HG03565 (cell line): ENCODE measurements around the gene COX17.

Source experiments
- ATAC-seq: cut with Tn5 transposase; IDR thresholded peaks from one replicate; pipeline ENCODE4 v1.9.1; 2021; ENCODE audit warnings: mild to moderate bottlenecking, moderate library complexity; ENCODE audit not compliant: unreplicated experiment

Gene COX17

GRCh38 chr3:119675188-119675874 is 1.9 kb downstream of the COX17 start:
- ATAC-seq: no peak

GRCh38 chr3:119673875-119674274 is 3.3 kb downstream of the COX17 start:
- no peak for ATAC-seq

GRCh38 chr3:119672776-119673175 is 4.4 kb downstream of the COX17 start:
- ATAC-seq: no peak

DNA sequence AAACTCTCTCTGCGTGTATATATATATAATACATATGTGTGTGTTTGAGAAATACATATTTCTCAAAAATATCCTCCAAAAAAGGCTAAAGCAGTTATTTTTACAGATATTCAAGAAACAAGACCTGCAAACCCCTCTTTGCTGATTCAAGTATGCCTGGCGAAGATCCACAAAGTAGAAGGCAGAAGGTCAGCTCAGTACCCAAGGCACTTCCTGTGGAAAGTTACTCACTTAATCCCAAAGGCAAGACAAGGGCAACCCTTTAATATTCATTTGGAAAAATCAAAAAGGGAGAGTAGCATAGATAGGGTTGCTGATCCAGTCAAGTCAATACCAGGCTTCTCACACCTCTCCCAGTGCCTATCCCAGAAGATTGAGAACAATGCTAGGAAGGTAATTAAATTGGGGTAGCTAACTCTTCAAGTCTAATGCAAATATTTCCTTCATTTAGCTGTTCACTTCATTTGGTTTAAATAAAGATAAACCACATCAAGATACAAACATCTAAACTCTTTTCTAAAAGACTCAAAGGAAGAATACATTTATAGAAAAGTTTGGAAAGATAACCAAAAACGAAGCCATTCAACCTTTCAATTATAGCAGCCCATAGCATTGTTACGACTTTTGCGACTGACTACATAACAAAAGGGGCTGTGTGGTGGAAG is 7.2 kb downstream of the COX17 start:
- no peak for ATAC-seq

- ATAC-seq: no peak
Observed at GRCh38 chr3:119665954-119666559, 11.1 kb downstream of the COX17 start.

DNA sequence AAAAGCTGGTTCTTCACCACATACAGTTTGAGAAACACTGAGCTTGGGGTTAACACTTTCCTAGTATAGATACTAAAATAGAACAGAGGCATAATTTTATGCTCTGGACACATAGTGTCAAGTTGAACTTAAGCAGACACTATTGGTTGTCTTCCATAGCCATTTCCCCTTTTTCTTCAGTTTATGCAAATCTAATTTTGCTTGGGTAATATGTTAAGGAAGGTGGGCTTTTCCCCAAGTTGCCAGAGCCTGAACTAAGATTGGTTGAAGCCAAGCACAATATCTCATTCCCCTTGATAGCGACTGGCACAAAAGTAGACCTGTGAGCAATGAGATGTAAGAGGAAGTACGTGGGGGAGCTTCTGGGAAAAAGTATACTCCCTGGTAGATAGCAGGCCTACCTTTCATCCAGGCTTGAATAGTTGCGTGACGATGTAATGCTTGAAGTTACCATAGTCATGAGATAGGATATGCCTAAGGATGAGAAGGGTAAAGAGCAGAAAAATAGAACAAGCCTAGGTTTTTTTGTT is 12.3 kb downstream of the COX17 start:
- ATAC-seq: no peak

DNA sequence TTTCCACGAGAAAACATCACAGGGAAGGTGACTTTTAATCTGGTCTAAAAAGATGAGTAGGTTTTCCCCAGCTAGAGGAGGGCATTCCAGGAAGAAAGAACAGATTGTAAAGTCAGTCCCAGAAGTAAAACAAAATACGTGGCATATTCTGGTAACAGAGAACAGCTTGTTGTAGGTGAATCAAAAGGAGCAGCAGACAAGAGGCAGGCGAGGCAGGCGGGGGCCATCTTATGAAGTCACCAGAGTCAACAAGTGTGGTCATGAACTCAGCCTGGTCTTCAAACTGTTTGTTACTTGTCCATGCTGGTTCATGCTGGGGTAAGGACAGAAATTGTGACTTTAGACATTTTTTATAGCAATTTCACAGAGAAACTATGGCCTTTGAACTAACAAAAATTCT is 12.8 kb downstream of the COX17 start:
- ATAC-seq: no peak

DNA sequence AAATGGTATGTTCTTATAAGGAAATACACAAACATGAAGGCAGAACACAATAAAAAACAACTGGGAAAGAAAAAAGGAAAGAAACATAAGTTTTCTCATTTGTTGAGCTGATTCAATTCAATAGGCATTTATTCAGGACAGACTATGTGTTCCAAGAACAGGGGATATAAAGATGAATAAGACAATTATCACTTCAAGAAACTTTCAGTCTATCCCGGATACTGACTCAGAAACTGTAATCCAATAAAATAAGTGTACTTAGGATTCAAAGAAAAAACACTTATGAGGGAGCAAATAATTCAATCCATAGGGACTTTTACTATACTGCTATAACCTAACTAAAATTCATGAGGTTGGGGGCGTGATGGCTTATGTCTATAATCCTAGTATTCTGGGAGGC is 13.3 kb downstream of the COX17 start:
- no peak for ATAC-seq

GRCh38 chr3:119662604-119663373 is 14.4 kb downstream of the COX17 start:
- ATAC-seq: no peak

DNA sequence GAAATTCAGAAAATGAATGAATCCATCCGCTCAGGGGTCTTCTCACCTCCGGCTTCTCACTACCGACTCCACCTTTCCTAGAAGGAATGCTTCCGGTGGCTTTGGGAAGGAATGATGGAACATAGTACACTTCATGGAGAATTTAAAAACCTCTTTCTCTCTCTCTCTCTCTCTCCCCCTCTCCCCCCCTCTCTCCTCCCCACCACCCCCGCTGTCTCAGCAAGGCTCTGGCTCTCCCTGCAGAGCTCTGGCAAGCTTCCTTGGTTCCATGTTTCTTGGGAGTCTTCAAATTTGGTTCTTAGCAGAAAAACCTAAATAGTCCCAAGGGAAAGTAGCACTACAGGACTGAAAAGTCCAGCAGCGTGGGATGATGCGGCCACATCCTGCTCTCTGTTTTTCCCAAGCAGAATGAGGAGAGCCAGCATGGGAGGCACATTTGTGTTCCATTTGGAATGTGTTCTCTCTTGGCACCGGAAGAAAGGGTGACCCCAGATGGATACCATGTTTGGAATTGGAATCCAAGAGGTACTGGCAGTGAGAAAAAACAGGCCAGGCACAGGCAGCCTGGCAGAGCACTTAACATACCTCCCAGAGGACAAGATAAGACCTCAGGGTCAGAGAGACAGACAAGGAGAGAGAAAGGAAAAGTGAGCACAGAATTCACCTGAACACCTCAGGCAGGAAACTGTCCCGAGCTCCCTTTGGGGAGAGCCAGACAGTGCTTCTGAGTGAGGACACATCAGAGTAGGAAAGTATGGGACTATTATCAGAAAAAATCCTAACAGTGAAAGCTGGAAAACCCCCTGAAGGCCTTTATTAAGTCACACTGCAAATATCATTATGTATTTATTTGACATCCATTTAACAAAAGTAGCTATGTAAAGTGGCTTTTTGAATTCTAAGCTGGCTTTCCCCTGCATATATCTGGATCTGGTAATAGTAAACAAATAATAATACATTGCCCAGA is 16.4 kb downstream of the COX17 start, which contains the start of gene POPDC2:
Gene POPDC2 (minus strand): TSS at position 116 of the 967 bp plus-strand sequence. CDS start 166 bp downstream, outside the sequence.
- no peak for ATAC-seq

GRCh38 chr3:119659606-119660291 is 17.5 kb downstream of the COX17 start:
- no peak for ATAC-seq

DNA sequence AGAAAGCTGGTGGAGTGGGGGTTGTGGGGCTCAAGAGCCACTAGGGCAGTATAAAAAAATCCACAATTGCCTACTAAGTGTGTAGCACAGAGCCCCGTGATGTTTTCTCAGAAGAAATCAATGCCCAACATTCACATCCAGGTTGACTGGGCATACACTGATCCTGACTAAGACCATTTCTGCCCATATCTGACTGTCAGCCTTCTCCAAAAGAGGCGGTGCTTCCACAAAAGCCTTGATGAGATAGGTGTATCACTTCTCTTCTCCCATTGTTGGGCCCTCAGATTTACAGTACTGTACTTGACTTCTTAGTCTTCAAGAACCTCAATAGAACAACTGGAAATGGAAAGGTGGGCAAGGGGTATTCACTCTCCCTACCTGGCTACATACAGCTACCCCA is 18.2 kb downstream of the COX17 start:
- ATAC-seq: no peak

DNA sequence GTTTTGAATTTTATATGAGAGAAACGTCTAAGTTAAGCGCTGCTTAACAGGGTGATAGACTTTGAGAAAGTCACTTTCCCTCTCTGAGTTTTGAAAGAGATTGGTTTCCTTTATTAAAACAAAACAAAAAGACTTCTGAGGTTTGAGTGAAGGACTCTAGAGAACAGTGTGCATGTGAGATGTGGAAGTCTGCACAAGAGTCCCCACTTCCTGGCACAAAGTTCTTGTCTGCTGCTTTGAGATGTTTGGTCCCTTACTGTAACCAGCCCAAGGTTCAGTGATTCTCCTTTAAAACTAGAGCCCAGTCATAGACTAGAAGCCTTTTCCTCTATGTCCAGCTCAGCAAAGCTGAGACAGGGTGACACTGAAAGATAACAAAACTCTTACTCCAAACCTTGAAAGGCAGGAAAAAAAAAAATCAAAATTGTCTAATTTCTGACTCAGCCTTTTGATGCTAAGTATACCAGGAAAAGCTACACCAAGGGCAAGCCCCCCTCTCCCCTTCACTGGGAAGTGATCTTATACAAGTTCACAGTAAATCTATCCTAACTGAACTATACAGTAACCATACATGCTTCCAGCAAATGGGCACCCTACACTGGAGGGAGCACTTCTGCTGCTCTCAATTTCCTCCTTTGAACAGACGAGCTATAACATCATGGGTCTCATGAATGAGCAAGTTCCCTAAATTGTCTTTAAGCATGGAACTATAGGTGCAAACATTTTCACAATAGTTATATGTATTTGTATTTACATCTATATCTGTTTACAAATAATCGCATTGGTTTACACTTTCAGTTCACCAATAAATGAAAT is 19.1 kb downstream of the COX17 start:
- ATAC-seq: no peak

DNA sequence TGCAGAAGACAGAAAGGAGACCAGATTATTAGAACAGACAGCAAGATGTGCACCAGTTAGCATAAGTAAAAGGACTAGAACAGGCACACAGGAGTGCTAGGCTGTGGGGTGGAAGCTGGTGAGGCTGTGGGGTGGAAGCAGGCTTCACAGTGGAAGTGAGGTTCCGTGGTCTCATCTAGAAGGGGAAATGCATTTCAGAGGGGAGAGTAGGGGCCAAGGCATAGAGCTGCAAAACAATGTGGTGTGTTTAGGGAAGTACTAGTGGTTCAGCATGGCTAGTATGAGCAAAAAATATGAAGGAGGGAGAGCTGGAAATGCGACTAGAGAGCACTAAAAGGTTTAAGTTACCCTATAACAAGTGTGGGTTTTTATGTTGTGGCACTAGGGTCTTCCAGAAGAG is 23.3 kb downstream of the COX17 start:
- ATAC-seq: no peak

GRCh38 chr3:119652306-119653033 is 24.7 kb downstream of the COX17 start:
- no peak for ATAC-seq

DNA sequence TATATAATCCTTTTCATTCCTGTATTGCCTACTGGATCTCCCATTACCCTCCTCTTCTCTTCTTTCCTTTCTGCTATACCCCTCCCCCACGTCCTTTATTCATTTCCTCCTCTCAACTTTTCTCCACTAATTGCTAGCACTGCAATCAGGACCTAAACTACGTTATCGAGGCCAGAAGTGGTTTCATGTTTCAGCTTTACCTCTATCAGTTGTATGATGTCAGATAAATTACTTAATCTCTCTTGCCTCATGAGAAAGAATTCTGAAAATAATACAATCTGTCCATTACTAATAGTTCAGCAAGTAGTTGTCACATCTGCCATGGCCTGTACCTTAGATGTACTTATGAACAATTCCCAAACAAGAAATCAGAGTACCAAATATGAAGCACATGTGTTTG is 27.4 kb downstream of the COX17 start:
- no peak for ATAC-seq

DNA sequence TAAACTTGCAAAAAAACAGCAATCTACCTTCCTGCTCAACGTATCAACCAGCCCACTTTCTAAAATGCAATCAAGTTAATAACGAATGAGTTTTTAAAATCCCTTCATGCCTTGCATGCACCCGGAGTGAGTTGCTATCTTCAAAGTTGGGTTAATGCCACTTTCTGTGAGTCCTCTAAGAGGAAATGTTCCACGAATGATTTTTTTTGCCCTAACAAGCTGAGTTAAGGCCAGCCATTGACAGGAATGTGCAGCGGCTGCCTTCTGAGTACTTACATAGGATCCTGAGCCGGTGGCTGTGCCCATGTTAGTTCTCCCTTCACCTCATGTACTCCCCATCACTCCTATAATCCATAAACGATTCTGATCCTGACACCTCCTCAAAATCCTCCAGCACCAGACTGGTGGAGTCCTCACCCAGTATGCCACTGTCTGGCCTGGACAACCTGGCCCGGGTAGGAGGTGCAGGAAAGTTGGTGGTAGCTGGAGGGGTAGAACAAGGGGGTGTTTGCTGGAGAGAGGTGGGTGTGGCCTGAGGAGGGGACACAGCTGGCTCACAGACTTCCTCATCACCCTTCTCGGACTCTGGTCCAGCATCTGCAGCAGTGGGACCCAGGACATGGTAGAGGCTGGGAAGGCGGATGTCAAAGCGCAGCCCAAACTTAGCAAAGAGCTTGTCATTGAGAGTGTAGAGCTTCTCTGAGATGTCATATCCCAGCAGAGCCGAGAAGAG is 29.2 kb downstream of the COX17 start:
- ATAC-seq: no peak
